PC-3 (cell line): Measurements from ENCODE around the gene NRARP. TPM values are rescaled to one million over a fixed set of nuclear protein-coding genes. Genes with fewer than 3 reads are reported as not detected.

Experiments used
- ATAC-seq: fragments of 200-7000 bp; cut with Tn5 transposase; 2 replicates; pipeline ENCODE4 v1.9.1; 2020; ENCODE audit warnings: mild to moderate bottlenecking, moderate library complexity
- BruUV-seq: library from RNA; stranded (reverse); fragments of 400-500 nt; replicated peaks from 2 replicates; lab custom pipeline; 2021; lab: Mats Ljungman, UMichigan
- CTCF ChIA-PET: fragments of 300-600 bp; sonication (Branson Sonifier 250); formaldehyde crosslinking; loops from one replicate; lab custom pipeline; 2022; ENCODE audit warnings: antibody characterized with exemption; lab: Charles Lee
- POLR2A ChIA-PET: fragments of 300-600 bp; sonication (Branson Sonifier 250); formaldehyde crosslinking; loops from one replicate; lab custom pipeline; 2022; ENCODE audit warnings: antibody characterized with exemption; ENCODE audit not compliant: unreplicated experiment; lab: Charles Lee
- DNase-seq: peaks from one replicate; pipeline ENCODE4 v3.0.0-alpha.2; 2015
- H2AFZ ChIP-seq: fragments of 300-600 bp; sonication (generic); 2 replicates; pipeline ENCODE4 v1.6.0; 2016; ENCODE audit warnings: antibody characterized with exemption, low read length
- H3F3A ChIP-seq: fragments of 300-600 bp; sonication (generic); one replicate; pipeline ENCODE4 v1.6.0; 2017; ENCODE audit warnings: antibody characterized with exemption, low read length, control low read depth, mild to moderate bottlenecking; ENCODE audit not compliant: unreplicated experiment
- H3K27ac ChIP-seq: fragments of 300-600 bp; sonication (generic); 2 replicates; pipeline ENCODE4 v1.5.1; 2016; ENCODE audit warnings: mild to moderate bottlenecking, low read length
- H3K27me3 ChIP-seq: fragments of 300-600 bp; sonication (generic); 2 replicates; pipeline ENCODE4 v1.6.1; 2016; ENCODE audit warnings: low read length, mixed read lengths
- H3K36me3 ChIP-seq: fragments of 300-600 bp; sonication (generic); 2 replicates; pipeline ENCODE4 v1.6.1; 2016; ENCODE audit warnings: low read depth, mixed run types, low read length, mixed read lengths
- H3K4me1 ChIP-seq: fragments of 300-600 bp; sonication (generic); 2 replicates; pipeline ENCODE4 v1.5.1; 2016; ENCODE audit warnings: low read length; ENCODE audit not compliant: insufficient read depth
- H3K4me2 ChIP-seq: fragments of 300-600 bp; sonication (generic); 2 replicates; pipeline ENCODE4 v1.6.0; 2016; ENCODE audit warnings: low read length
- H3K4me3 ChIP-seq: fragments of 300-600 bp; sonication (generic); 2 replicates; pipeline ENCODE4 v1.5.1; 2016; ENCODE audit warnings: mild to moderate bottlenecking, low read length, mixed read lengths
- H3K79me2 ChIP-seq: fragments of 300-600 bp; sonication (generic); 2 replicates; pipeline ENCODE4 v1.6.1; 2017; ENCODE audit warnings: low read length, mixed read lengths
- H3K9ac ChIP-seq: fragments of 300-600 bp; sonication (generic); 2 replicates; pipeline ENCODE4 v1.6.0; 2016; ENCODE audit warnings: mild to moderate bottlenecking, low read length
- H3K9me2 ChIP-seq: fragments of 300-600 bp; sonication (generic); replicated peaks from 2 replicates; pipeline ENCODE4 v1.6.1; 2016; ENCODE audit warnings: mixed run types, low read length, mixed read lengths
- H3K9me3 ChIP-seq: fragments of 300-600 bp; sonication (generic); 2 replicates; pipeline ENCODE4 v1.6.1; 2016; ENCODE audit warnings: low read length, mixed read lengths
- H4K20me1 ChIP-seq: fragments of 300-600 bp; sonication (generic); 2 replicates; pipeline ENCODE4 v1.6.1; 2016; ENCODE audit warnings: low read length, mixed read lengths
- CTCF ChIP-seq: fragments of 300-600 bp; sonication (generic); conservative IDR thresholded peaks from 2 replicates; pipeline ENCODE4 v1.5.1; 2017; ENCODE audit warnings: antibody characterized with exemption, low read depth, mild to moderate bottlenecking, low read length
- EZH2 ChIP-seq: fragments of 300-600 bp; sonication (generic); IDR thresholded peaks from one replicate; pipeline ENCODE4 v1.6.1; 2017; ENCODE audit warnings: antibody characterized with exemption, mild to moderate bottlenecking, low read length; ENCODE audit not compliant: unreplicated experiment
- EZH2phosphoT487 ChIP-seq: fragments of 300-600 bp; sonication (generic); IDR thresholded peaks from 2 replicates; pipeline ENCODE4 v1.6.1; 2018; ENCODE audit warnings: mild to moderate bottlenecking, antibody characterized with exemption, low read length, borderline replicate concordance
- intact Hi-C: fragments of 100-400 bp; cut with micrococcal nuclease; formaldehyde crosslinking; loops from 2 replicates; pipeline ENCODE4 v1.9.0; 2023
- total RNA-seq: library from RNA; depleted of rRNA; stranded (reverse); fragments of >200 nt; gene quantifications from 2 replicates; pipeline ENCODE4 v1.2.3, GENCODE V29; 2014

The NRARP gene
- total RNA-seq, 1 experiment from 2014 or later = 36.8 TPM

GRCh38 chr9:137278721-137279711 is 23.1 kb downstream of the NRARP start:
- ChIA-PET POLR2A (no interaction called here), CTCF (no interaction called here)
- Histone ChIP-seq H2AFZ (no peak overlapping the region), H3K9ac (no peak overlapping the region), H3K36me3 (no peaks in the 10 kb centered on the region), H3K4me1 (peaks cover 17% of the 10 kb centered on the region), H3K9me3 (no peaks in the 10 kb centered on the region), H3K4me3 (no peak overlapping the region), H3K79me2 (peaks cover 19% of the 10 kb centered on the region), H3K27me3 (no peaks in the 10 kb centered on the region), H3F3A (no peaks in the 10 kb centered on the region), H4K20me1 (no peaks in the 10 kb centered on the region), H3K4me2 (no peak overlapping the region), H3K9me2 (no peaks in the 10 kb centered on the region), H3K27ac (no peak overlapping the region)
- intact Hi-C loops = no loop called here
- DNase-seq (no peak), ATAC-seq (no peak)
- TF ChIP-seq EZH2 (no peak), CTCF (no peak)
- no TSS peak for BruUV-seq

GRCh38 chr9:137278061-137278701 is 23.9 kb downstream of the NRARP start:
- Histone ChIP-seq H3K4me2 (peak overlapping the region; percentile 87), H3K36me3 (no peaks in the 10 kb centered on the region), H3K79me2 (peaks cover 19% of the 10 kb centered on the region), H3K9me3 (no peaks in the 10 kb centered on the region), H3K4me3 (peak overlapping the region; percentile 67), H3K9me2 (no peaks in the 10 kb centered on the region), H3F3A (no peaks in the 10 kb centered on the region), H3K9ac (peak overlapping the region; percentile 79), H3K4me1 (peaks cover 17% of the 10 kb centered on the region), H4K20me1 (no peaks in the 10 kb centered on the region), H3K27me3 (no peaks in the 10 kb centered on the region), H2AFZ (no peak overlapping the region), H3K27ac (peak overlapping the region; percentile 79)
- no peak for ATAC-seq
- no peak for DNase-seq
- ChIA-PET POLR2A (interaction anchor here (1.0 kb wide), 1 partner anchor 37 kb away, joined by 4 read pairs; no protein-coding TSS in a partner anchor), CTCF (interaction anchor here (1.0 kb wide), 1 partner anchor 9 kb away, joined by 4 read pairs; no protein-coding TSS in a partner anchor)
- intact Hi-C loops = no loop called here
- TSS peak; percentile 78 for BruUV-seq
- no peak for TF ChIP-seq EZH2phosphoT487
- no peak for TF ChIP-seq EZH2
- no peak for TF ChIP-seq CTCF
